GM12892 (cell line): ENCODE measurements around the gene HDGFL1. TPM values are rescaled to one million over a fixed set of nuclear protein-coding genes. Genes with fewer than 3 reads are reported as not detected.

Experiments used
- DNase-seq: peaks from one replicate; pipeline ENCODE4 v3.0.0; 2011; ENCODE audit not compliant: insufficient read length
- FAIRE-seq: peaks from 2 replicates; lab custom pipeline; 2011; peaks lifted over from hg19 to GRCh38; lab: Jason Lieb, UNC
- POLR2A ChIP-seq: IDR thresholded peaks from 2 replicates; pipeline ENCODE4 v1.6.1; 2011; ENCODE audit warnings: low read depth, low read length, control low read depth
- POLR2AphosphoS5 ChIP-seq: IDR thresholded peaks from 2 replicates; pipeline ENCODE4 v1.6.1; 2011; ENCODE audit warnings: low read depth, low read length, control low read depth
- TAF1 ChIP-seq: IDR thresholded peaks from 2 replicates; pipeline ENCODE4 v1.6.1; 2011; ENCODE audit warnings: low read depth, mild to moderate bottlenecking, control low read depth, low read length, borderline replicate concordance
- polyA plus RNA-seq: library from polyadenylated mRNA; unstranded; fragments of >200 nt; gene quantifications from one replicate; pipeline ENCODE4 v1.2.1, GENCODE V29; 2012; ENCODE audit warnings: missing spikeins, inconsistent platforms; ENCODE audit not compliant: missing spikeins

Gene HDGFL1
- 0.49 TPM for polyA plus RNA-seq

GRCh38 chr6:22569281-22570184, at the start of gene HDGFL1:
Gene HDGFL1, plus strand, starts transcription at chr6:22569566. Its CDS starts 10 bp downstream, at chr6:22569576.
- DNase-seq (no peak), FAIRE-seq (no peak)
- TF ChIP-seq POLR2A (no peak), TAF1 (no peak), POLR2AphosphoS5 (no peak)

- FAIRE-seq (no peak), DNase-seq (no peak)
- TF ChIP-seq TAF1 (no peak), POLR2A (no peak), POLR2AphosphoS5 (no peak)
These were observed 48.3 kb upstream of the HDGFL1 start for GRCh38 chr6:22521035-22521434.

GRCh38 chr6:22526736-22527135, 42.6 kb upstream of the HDGFL1 start:
- DNase-seq (no peak), FAIRE-seq (no peak)
- no peak for TF ChIP-seq TAF1
- no peak for TF ChIP-seq POLR2AphosphoS5
- TF ChIP-seq POLR2A: no peak

- TF ChIP-seq POLR2AphosphoS5: no peak
- no peak for TF ChIP-seq TAF1
- TF ChIP-seq POLR2A: no peak
- no peak for DNase-seq
- FAIRE-seq: no peak
These were observed 39.5 kb upstream of the HDGFL1 start for GRCh38 chr6:22529866-22530265.

- no peak for DNase-seq
- TF ChIP-seq POLR2AphosphoS5 (no peak), POLR2A (no peak), TAF1 (no peak)
- FAIRE-seq: no peak
These were observed 38.9 kb upstream of the HDGFL1 start for GRCh38 chr6:22530506-22530905.

GRCh38 chr6:22536122-22536521, 33.2 kb upstream of the HDGFL1 start:
- no peak for DNase-seq
- FAIRE-seq: no peak
- no peak for TF ChIP-seq TAF1
- no peak for TF ChIP-seq POLR2AphosphoS5
- no peak for TF ChIP-seq POLR2A

- DNase-seq (no peak), FAIRE-seq (no peak)
- TF ChIP-seq POLR2A: no peak
- TF ChIP-seq POLR2AphosphoS5: no peak
- TF ChIP-seq TAF1: no peak
These were observed 24.9 kb upstream of the HDGFL1 start for GRCh38 chr6:22544476-22544875.

DNA sequence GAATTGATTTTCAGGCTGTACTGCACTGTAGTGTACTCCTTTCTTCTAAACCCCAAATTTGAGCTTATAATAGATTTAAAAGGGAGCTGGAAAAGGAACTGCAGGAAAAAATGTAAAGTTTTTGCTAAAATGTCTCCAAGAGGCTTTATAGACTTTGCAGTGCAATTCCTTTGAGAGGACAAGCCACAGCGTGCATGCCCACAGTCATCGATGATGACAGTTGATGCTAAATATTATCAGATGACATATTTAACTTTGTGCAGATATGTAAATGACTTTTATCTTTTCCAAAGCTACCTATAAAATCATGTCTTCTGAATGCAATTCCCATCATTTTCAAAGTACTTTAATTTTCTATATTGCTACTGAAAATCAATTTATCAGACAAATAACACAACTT, 24.3 kb upstream of the HDGFL1 start:
- TF ChIP-seq POLR2A (no peak), TAF1 (no peak), POLR2AphosphoS5 (no peak)
- no peak for FAIRE-seq

DNA sequence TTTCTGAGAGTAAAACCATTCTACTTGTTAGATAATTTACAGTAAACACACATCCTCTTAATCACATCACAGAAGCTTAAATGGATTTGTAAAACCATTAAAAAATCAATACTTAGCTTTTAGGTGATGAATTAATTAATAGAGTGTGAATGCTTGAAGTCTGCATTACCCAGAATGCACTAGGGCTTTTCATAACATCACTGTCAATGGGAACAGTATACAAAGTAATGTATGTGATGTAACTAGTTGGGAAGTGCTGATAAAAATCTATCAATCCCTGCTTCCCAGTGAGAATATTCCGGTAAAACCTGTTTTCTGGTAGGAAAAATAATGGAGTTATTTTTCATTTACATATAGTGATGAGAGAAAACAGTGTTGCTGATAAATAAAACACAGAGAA, 23.1 kb upstream of the HDGFL1 start:
- no peak for TF ChIP-seq TAF1
- no peak for TF ChIP-seq POLR2AphosphoS5
- no peak for TF ChIP-seq POLR2A
- no peak for DNase-seq
- no peak for FAIRE-seq

More for the DNA sequence above, 24.3 kb upstream of the HDGFL1 start:
- DNase-seq: no peak

DNA sequence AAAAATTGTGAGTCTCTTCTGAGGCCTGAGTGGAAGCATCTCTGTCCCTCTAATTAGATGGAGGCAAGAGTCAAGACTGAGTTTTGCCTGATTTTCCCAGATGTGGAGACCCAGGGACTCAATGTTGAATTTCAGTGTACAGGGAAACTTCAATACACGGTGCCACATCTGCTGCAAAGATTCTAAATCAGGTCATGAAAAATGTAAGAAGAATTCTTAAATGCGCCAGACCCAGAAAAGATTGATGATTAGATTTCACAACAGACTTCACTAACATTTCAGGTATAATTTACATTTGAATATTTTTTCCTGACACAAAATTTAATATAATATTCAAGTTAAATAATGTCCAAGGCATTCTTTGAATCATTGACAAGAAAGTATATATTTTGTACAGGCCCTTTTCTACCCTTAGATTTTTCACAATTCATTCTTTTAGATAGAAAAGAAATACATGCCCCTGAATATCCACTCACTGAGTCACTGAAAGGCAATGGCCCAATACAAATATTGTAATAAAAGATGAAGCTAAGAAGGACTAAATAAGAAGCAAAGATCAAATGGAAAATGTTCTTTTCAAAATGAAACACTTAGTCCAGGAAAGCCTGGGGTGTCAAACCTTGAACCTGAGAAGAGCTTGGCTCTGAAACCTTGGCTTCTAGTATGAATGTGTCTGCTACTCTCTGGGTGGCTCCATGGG, 18.2 kb upstream of the HDGFL1 start:
- FAIRE-seq (no peak), DNase-seq (no peak)
- TF ChIP-seq TAF1 (no peak), POLR2AphosphoS5 (no peak), POLR2A (no peak)

DNA sequence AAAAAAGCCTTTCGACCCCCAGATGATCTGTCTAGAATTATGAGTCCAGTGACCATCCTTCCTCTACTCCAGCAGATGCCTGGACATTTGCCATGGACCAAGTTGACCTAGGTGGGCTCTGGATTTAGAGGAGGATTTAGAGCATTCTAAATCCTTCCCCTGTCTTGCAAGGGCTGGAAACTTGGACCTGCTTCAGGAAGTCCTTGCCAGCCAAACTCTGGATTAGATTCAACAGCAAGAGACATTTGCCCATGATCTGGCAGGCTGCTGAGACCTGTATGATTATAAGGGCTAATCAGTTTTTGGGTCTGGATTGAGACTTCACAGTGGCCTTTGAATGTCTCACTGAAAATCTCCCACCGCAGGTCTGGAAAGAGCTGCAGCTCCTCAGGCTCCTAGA, 13.1 kb upstream of the HDGFL1 start:
- no peak for DNase-seq
- TF ChIP-seq POLR2A (no peak), POLR2AphosphoS5 (no peak)
- FAIRE-seq: no peak
